ENCODE results near the gene SORCS3.

Gene SORCS3

GRCh38 chr10:104872691-104873090, 231.6 kb downstream of the SORCS3 start:
- DNase-seq, result no peak

DNA sequence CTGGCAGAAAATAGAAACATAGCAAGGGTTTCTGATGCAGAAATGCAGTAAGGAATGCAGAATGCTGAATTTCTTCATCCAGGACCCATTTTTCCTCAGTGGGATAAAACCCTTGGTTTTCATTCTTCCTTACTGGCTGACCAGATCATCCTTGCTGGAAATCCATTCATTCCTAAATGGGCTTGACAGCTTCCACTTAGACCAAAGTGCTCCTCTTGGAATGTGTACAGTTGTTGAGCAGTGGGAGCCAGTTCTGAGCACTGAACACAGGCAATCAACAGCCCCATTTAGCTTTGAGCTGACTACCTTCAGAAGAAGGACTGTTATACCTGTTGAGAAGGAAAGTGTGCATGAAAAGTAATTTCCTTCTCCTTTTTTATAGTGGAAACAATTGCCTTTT, 232.1 kb downstream of the SORCS3 start:
- no peak for DNase-seq

GRCh38 chr10:104875561-104875960, 234.5 kb downstream of the SORCS3 start:
- DNase-seq, result no peak

- no peak for DNase-seq
Measured at GRCh38 chr10:104880624-104881398, 239.7 kb downstream of the SORCS3 start.

GRCh38 chr10:104881740-104882139, 240.7 kb downstream of the SORCS3 start:
- DNase-seq, result no peak

GRCh38 chr10:104892879-104893617, 252.0 kb downstream of the SORCS3 start:
- DNase-seq, result no peak

DNA sequence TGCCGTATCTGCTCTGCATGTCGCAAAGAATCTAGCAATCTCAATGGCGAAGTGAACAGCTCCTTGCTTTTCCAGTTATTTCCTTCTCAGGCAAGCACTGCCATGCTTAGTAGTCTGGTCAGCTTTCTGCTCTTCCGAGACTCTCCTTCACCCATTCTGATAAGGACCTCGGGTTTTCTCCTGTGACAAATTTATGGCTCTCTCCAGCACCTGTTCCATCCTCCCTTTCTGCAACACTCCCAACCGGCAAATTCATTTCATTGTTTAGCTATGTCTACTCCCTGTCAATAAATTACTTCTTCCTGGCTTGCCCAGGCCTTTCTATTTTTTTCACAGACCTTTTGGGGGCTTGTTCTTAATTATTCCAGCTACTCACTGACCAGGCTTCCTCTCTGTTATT, 252.6 kb downstream of the SORCS3 start:
- DNase-seq, result no peak

DNA sequence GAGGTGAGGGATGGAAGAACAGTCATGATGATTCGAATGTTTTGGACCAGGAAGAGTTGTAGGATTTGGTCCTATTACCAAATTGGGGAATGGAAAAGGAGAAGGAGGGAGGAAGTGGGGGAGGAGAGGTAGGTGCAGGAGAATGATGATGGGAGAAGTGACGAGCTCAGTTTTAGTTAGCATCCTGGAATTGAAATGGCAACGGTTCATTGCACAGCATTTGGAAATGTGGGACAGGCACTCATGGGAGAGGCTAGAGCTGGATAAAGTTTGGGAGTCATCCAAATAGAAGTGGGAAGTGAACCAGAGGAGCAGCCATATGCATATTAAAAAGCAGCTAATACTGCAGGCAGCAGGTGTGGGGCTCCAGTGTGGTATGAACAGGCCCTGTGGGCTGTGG, 253.6 kb downstream of the SORCS3 start:
- no peak for DNase-seq

GRCh38 chr10:104895541-104895940, 254.5 kb downstream of the SORCS3 start:
- DNase-seq, result no peak

GRCh38 chr10:104895981-104896380, 254.9 kb downstream of the SORCS3 start:
- no peak for DNase-seq

GRCh38 chr10:104897696-104898095, 256.6 kb downstream of the SORCS3 start:
- no peak for DNase-seq

GRCh38 chr10:104899779-104900178, 258.7 kb downstream of the SORCS3 start:
- no peak for DNase-seq

DNA sequence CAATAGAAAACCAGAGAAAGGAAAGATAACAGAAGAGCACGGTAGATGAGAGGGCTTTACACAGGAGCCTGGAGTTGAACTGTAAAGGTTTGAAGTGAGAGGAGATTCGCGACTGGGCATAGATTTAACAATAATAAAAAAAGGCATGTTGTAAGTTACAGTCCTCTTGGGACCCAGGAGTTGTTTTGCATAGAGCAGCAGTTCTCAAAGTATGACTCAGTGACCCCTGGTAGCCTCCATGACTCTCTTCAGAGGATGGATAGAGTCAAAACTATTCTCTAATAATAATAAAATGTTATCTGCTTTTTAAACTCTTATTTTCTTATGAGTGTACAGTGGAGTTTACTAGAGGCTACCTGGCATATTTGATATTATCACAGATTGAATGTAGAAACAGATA, 262.3 kb downstream of the SORCS3 start:
- no peak for DNase-seq

DNA sequence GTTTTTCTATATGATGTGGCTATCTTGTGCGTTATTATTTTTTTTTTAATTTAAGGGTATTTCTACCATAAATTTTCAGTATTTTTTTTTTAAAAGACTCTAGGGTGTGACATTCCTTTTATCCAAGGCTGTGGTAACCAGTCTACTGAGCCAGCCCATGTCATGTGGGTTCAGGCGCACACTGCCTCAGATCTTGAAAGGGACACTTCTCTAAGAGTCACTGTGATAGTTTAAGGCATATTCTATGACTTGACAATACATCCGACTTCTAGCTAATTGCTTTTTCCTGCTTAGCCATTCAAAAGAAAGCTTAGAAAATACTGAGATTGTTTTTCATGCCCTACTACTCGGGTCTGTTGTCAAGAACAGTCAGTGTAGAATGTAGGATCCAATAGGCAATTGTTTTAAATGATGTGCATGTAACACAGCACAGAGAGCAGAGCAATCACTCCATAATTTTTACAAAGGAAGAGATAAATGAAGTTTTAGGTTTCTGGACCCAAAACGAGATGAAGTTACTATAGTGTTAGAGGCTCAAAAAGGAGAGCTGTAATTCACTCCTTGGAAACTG, 263.7 kb downstream of the SORCS3 start:
- DNase-seq, result no peak

GRCh38 chr10:104906112-104906511, 265.0 kb downstream of the SORCS3 start:
- no peak for DNase-seq

DNA sequence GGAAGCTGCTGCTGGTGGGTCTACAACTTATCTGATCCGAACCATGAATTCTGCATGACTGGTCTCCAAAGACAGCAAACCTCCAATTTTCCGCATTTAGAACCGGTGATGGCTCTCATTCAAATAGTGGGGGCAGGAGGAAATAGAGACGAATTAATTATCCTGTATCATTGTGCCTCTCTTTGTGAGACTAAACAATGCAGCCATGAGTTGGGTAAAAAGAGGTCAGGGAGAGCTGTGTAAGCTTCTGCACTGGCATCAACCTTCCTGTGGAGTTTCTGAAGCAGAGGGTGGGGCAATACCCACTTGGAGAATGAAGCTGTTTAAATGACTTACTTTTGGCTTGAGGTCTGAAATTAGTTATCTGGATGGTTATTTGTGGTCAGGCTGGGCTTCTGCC, 266.4 kb downstream of the SORCS3 start:
- no peak for DNase-seq

- DNase-seq, result no peak
Measured at GRCh38 chr10:104908581-104908980, 267.5 kb downstream of the SORCS3 start.

GRCh38 chr10:104910712-104911111, 269.6 kb downstream of the SORCS3 start:
- no peak for DNase-seq

DNA sequence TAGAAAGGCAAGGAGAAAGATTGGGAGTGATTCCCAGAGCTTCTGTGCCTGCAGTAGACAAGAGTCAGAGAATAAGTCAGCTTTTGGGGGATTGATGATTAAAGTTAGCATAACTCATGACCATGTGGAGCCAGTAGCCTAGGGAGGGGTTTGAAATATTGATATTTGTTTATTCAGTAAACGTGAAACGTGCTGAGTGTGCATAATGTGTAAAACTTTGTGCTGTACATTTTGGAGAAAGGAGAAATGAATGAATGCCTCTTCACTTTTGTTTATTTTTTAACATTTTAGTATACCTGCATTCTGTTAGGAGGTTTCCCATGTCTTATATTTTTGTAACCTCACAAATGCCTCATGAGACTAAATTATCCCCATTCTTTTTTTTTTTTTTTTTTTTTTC, 272.3 kb downstream of the SORCS3 start:
- no peak for DNase-seq

- DNase-seq, result no peak
Measured at GRCh38 chr10:104920476-104920875, 279.4 kb downstream of the SORCS3 start.

DNA sequence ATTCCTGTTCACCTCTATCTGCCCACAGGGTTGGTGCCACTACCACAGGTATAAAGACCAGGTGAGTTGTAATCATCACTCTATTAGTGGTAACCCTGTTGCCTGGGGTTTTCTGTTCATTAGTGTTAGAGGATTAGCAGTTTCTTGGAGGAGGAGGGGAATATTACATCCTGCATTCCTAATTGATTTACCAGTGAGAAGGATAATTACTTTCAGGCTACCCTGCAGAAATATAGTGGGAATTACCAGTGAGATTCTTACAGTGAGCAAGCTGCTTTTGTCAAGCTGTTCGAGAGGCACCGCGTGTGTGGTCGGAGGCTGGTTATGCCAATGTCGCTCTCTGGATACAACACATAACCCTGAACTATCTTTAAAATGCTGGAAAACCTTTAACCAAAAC, 280.7 kb downstream of the SORCS3 start:
- no peak for DNase-seq

DNA sequence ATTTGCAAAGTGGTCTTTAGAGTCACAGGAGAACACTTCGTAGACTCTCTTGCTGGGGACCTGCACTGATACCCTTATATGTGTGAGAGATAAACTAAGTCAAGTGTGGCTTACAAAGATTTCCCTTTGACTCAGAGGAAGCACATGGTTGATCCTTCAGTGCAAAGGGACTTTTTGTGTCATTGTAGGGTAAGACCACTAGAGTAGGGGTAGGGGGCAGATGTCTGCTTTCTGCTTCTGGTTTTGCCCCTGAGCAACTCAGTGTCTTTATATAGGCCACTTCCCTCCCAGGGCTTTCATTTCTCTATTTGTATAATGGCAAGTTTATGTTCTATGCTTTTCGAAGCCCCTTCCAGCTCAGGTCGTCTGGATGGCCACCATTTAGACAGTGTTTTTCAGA, 281.7 kb downstream of the SORCS3 start:
- DNase-seq, result no peak

- DNase-seq, result no peak
Measured at GRCh38 chr10:104923501-104923900, 282.4 kb downstream of the SORCS3 start.

DNA sequence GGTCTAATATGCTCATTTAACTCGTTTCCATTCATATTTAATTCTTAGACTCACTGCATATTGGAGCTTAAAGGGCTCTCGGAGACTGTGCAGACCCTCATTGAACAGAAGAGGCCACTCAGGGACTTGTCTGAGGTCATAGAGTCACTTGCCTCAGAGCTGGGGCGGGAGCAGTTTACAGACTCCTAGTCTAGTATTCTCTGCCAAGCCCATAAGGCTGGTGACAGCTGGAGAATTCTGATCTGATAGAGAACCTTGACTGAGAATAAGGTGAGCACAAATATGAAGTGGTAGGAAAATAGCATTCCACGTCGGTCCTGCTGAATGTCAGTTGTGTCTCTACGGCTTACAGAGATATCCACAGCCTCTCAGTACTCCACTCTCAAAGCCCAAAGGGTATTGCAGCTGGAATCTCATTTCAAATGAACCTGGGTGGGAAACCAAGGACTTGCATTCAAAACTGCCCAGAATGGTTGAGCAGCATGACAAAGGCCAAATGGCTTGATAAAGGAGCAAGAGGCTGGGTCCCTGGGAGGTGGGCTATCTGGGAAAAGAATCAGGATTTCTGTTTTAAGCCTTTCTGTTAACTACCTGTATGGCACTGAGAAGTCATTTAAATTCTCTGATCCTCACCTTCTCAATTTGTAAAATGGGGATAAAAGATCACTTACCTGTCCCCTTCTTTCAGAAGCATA, 283.2 kb downstream of the SORCS3 start:
- DNase-seq, result no peak

All from hematopoietic multipotent progenitor cell treated with erythropoietin and hydrocortisone succinate and interleukin-3 and kit ligand, for 6 days (in vitro differentiated cells).